Hematopoietic multipotent progenitor cell treated with erythropoietin and hydrocortisone succinate and interleukin-3 and kit ligand, for 6 days (in vitro differentiated cells): Measurements from ENCODE around the gene RIMS3.
"Not testable (repeated sequence)": the region's sequence is repeated elsewhere in the genome, so short reads cannot be mapped to it uniquely, and the experiment has no call there.

Experiments used
- DNase-seq: peaks from one replicate; pipeline ENCODE4 v3.0.0-alpha.2; 2015

The RIMS3 gene

DNA sequence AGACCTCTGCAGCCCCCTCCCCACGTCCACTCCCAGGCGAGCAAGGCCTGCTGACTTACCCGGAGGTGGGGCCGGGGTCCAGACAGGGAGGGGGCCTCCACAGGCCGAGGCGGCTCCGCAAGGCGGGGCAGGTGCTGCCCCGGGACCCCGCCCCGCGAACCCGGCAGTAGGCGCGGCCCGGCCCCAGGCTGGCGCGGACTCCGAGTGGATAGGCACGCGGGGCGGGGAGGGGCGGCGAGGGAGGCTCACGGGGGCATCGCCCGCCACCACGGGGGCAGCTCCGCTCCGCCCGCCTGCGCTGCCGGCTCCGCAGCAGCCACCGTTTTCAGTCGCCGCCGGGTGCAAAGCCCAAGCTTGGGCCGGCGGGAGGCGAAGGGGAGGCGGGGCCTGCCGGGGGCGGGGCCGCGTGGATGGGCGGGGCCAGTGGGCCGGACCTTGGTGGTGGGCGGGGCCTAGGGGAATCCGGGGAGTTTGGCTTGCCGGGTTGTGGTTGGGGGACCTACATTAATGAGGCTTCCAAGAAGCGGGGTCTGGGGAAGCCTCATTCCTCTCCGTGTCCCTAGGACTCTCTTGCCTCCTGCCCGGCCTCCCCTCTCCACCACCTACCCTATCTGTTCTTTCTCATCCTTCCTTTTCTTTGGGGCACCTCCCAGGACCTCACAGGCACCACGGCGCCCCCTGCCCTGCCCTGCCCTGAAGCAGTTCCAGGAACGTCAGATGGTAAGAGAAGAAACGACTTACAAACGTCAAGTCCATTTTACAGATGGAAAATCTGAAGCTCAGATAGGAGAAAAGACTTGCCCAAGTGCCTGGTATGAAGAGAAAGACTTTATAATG, at the start of gene RIMS3:
Gene RIMS3, minus strand, starts transcription at position 348 of the 837 bp plus-strand sequence. CDS start 23,757 bp downstream, outside the sequence.
- DNase-seq: peak; percentile 85

- peak; percentile 75 for DNase-seq
Observed at GRCh38 chr1:40712997-40713396, 47.5 kb upstream of the RIMS3 start.

- no peak for DNase-seq
Observed at GRCh38 chr1:40712405-40712944, 47.0 kb upstream of the RIMS3 start.

DNA sequence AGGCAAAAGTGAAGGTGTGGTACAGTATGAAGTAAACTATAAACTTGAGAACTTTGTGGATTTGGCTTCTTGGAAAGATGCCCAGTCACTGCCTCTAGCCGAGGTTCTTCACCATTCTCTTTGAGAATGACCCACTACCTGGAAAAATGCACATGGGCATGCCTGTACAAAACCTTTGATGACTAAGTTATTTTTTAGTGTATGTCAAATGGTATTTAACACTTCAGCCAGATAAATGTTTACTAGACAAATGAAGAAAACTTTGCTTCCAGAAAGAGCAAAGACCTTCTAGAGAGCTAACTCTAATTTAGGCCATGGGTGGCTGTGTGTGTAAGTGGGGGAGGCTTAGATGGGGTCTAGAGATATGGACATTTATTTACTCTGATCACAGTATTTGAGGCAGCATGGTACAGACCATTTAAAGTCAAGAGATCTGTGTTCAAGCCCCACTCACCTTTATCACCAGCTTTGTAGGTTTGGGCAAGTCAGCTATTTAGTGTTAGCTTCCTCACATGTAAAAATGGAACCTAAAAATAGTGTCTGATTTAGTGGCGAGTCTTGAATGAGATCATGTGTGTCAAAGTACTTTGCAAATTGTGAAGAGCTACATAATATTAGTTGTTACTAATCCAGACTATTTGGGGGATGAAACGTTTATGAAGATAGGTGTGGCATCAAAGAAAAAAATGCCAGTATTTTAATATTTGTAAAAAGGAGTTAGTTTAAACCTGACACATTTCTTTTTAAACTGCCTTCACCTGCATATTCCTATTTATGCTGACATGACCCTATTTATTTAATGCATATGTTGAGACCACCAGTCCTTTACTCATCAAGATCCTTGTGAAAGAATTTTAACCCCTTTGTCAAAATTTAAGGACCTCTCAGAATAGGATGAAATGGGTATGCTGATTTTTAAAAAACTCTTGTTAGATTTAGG, 46.3 kb upstream of the RIMS3 start:
- peak; percentile 75 for DNase-seq

- no peak for DNase-seq
Observed at GRCh38 chr1:40710581-40711315, 45.3 kb upstream of the RIMS3 start.

GRCh38 chr1:40709802-40710278, 44.4 kb upstream of the RIMS3 start:
- DNase-seq: no peak

GRCh38 chr1:40709100-40709801, 43.8 kb upstream of the RIMS3 start:
- DNase-seq: peak; percentile 99

DNA sequence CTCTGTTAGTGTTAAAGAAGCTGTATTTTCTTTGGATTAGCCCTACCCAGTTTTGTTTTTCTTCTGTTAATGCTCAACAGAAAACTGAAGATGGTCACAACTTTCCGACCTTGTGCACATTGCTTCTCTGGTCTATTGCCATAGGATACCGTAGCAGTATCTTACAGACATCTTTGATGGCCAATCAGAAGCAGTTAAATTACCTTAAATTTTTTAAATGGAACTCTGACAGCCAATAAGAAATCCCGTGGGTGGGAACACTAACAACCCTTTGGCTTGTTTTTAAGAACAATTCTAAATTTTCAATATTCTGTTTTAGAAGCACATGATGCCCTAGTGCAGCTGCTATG, 43.2 kb upstream of the RIMS3 start:
- peak; percentile 90 for DNase-seq

DNA sequence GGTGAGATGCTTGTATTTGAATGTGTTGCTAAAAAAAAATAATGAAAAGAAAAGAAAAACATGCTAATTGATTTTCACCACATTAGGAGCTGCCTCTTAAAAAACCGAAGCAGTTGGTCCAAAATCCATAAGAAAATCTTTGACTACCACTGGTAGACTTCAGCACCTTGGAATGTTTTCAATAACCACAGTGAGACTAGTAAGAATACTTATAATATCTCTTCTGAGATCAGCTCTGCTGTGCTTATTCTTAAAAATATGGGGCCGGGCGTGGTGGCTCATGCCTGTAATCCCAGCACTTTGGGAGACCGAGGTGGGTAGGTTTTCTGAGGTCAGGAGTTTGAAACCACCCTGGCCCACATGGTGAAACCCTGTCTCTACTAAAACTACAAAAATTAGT, 41.1 kb upstream of the RIMS3 start:
- no peak for DNase-seq

DNA sequence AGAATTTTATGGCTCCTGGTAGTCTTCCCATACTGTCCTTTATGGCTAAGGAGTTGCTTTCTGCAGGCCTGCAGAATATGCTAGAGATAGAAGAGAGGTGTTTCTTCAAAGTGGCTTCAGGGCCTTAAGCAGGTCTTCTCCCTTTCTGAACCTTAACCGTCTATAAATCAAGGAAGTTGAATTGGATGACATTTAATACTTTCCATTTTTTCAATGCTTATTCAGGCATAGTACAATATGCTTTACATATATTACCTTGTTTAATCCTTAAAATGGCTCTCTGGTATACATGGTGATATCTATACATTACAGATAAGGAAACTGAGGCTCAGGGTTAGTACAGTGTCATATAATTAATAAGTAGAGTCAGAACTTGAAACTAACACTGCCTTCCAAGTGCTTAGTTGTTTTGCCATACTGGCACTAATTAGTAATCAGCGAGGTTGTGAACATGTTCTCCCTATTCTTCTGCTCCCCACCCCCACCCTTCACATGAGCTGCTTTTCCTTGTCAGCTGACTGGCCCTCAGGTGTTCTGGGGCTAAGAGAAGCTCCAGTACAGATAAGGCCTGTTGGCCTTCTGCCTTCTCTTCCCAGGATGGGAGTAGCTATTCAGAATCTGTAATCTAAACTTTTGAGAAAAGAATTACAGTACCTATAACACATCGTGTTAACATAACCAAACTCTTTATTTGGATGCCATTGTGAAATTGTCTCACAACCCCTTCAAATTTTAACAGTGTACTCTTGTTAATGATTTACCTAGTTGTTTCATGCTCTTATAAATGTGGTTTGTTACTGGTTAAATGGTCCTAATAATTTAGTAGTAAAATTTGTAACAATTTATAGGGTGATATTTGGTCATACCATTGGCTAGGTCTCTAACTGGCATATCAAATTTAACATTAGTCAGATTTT, 39.6 kb upstream of the RIMS3 start:
- DNase-seq: no peak

GRCh38 chr1:40703316-40703715, 37.8 kb upstream of the RIMS3 start:
- DNase-seq: peak; percentile 37

DNA sequence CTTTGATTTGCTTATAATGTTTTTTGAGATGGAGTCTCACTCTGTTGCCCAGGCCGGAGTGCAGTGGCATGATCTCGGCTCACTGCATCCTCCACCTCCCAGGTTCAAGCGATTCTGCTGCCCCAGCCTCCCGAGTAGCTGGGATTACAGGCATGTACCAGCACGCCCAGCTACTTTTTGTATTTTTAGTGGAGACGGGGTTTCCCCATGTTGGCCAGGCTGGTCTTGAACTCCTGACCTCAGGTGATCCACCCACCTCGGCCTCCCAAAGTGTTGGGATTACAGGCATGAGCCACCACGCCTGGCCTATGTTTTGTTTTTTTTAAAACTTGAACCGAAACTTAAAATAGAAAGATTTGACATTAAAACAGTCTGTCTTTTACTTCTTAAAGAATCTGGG, 37.3 kb upstream of the RIMS3 start:
- DNase-seq: not testable (repeated sequence)

GRCh38 chr1:40701684-40702083, 36.2 kb upstream of the RIMS3 start:
- DNase-seq: no peak

- DNase-seq: no peak
Observed at GRCh38 chr1:40699787-40700186, 34.3 kb upstream of the RIMS3 start.

GRCh38 chr1:40697436-40697835, 32.0 kb upstream of the RIMS3 start:
- DNase-seq: no peak

DNA sequence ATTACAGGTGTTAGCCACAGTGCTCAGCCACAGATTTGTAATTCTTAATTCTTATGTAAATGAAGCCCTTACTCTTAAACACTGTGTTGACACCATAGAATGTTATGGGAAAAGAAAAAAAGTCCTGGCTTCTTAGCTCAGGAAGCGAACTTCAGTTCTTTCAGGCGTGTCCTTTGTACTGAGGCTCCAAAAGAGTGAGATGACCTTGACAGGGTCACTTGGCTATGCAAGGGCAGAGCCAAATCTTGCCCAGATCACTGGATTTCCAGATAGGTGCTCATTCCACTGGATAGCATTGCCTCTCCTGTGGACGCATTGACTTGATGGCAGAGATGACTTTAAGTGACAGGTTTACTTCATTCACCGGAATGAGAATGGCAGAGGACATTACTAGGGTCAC, 30.8 kb upstream of the RIMS3 start:
- DNase-seq: no peak

DNA sequence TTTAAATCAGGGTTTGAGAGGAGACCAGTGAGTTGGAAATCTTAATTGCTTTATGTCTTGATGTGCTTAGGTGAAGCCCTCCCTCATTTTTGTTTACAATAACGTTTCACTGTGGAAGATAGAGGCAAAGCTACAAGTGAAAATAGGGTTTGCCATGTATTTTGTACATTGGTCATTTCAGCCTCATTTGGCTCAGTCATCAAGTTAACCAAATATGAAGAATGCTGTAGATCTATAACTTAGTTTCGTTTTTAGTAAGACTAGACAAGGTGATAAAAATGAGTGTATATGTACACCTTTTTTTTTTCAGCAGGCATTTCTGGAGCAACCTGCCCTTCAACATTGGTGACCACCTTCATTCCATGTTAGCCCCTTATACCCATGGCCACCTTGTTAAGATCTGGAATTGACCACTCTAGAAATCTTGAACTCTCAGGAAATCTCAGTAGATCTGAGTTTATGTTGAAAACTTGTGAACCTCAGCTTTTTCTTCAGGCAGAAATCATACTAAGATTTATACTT, 28.9 kb upstream of the RIMS3 start:
- DNase-seq: no peak

GRCh38 chr1:40693425-40693824, 27.9 kb upstream of the RIMS3 start:
- DNase-seq: no peak

GRCh38 chr1:40692429-40692895, 27.0 kb upstream of the RIMS3 start:
- DNase-seq: no peak
